Activated B cell treated with CpG ODN at 0.5 μM for 24 hours (primary cell): Measurements from ENCODE around the gene RHOBTB3. TPM values are rescaled to one million over a fixed set of nuclear protein-coding genes. Genes with fewer than 3 reads are reported as not detected.
"Not testable (repeated sequence)": the region's sequence is repeated elsewhere in the genome, so short reads cannot be mapped to it uniquely, and the experiment has no call there.

ENCODE experiments used
- ATAC-seq: fragments of 200-7000 bp; cut with Tn5 transposase; one replicate; pipeline ENCODE4 v1.10.0; 2021; ENCODE audit warnings: low read depth, mild to moderate bottlenecking, moderate library complexity
- CTCF ChIA-PET: fragments of 350-600 bp; sonication (Branson Sonifier 250); formaldehyde crosslinking; loops from one replicate; lab custom pipeline; 2021; ENCODE audit warnings: antibody characterized with exemption; lab: Charles Lee
- POLR2A ChIA-PET: fragments of 350-600 bp; sonication (Branson Sonifier 250); formaldehyde crosslinking; loops from one replicate; lab custom pipeline; 2021; ENCODE audit warnings: antibody characterized with exemption; lab: Charles Lee
- DNase-seq: peaks from one replicate; pipeline ENCODE4 v3.0.0; 2022
- H3K27ac Mint-ChIP-seq: one replicate; pipeline ENCODE4 v1.8.0; 2020; ENCODE audit warnings: mixed read lengths
- H3K27me3 Mint-ChIP-seq: one replicate; pipeline ENCODE4 v1.8.0; 2021; ENCODE audit warnings: mixed read lengths
- H3K36me3 Mint-ChIP-seq: one replicate; pipeline ENCODE4 v1.8.0; 2021; ENCODE audit warnings: low read depth, mixed read lengths
- H3K4me1 Mint-ChIP-seq: one replicate; pipeline ENCODE4 v1.8.0; 2021; ENCODE audit warnings: mixed read lengths
- H3K4me3 Mint-ChIP-seq: one replicate; pipeline ENCODE4 v1.8.0; 2020; ENCODE audit warnings: mild to moderate bottlenecking, mixed read lengths
- H3K9me3 Mint-ChIP-seq: one replicate; pipeline ENCODE4 v1.8.0; 2020; ENCODE audit warnings: mixed read lengths
- intact Hi-C: fragments of 100-400 bp; cut with micrococcal nuclease; formaldehyde crosslinking; loops from one replicate; pipeline ENCODE4 v1.15.1; 2024
- total RNA-seq: library from RNA; stranded (reverse); gene quantifications from 2 replicates; pipeline ENCODE4 v1.2.3, GENCODE V29; 2022
- TF ChIP-seq, protein P1 (sequence below): fragments of 200-600 bp; IDR thresholded peaks from one replicate; pipeline ENCODE4 v1.8.0; 2022; ENCODE audit warnings: antibody characterized with exemption, mild to moderate bottlenecking

RHOBTB3 gene
- total RNA-seq, 1 donor from 2014 or later, result 3.3 TPM

DNA sequence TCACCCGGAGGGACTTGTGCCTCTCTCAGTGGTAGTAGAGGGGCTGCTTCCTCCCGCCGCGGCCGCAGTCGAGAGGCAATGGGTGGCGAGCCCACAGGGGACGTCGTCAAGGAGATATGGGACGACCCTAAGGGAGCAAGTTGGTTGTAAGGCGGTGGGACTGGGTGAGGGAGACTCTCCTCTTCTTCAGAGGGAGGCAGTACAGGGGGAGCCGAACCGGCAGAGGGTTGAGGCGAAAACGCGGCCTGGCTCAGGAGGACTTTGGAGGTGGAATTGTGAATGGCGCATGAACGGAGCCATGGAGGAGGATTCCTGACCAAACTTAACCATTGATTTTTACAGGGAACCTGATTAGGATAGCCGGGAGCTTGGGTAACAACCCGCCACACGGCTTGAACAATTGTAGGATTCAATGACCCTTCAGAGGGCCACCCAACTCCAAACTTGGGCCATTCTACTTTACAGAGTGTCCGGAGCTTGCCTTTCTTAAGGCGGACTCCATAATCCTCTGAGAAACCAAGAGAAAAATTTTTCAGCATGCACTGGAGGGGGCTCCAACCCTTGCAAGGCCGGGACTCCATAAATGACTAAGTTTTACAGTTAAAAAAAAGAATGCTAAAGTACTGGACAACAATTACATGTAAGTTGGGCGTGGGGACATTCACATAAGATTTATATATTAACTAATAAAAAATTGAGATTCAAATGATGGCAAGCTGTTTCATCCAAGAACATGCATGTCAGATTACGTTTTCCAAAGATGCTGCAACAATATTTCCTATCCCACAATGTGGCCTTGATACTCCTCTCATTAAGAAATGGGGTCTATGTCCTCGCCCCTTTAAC lies 19.4 kb upstream of the RHOBTB3 start:
- TF ChIP-seq, protein P1, sequence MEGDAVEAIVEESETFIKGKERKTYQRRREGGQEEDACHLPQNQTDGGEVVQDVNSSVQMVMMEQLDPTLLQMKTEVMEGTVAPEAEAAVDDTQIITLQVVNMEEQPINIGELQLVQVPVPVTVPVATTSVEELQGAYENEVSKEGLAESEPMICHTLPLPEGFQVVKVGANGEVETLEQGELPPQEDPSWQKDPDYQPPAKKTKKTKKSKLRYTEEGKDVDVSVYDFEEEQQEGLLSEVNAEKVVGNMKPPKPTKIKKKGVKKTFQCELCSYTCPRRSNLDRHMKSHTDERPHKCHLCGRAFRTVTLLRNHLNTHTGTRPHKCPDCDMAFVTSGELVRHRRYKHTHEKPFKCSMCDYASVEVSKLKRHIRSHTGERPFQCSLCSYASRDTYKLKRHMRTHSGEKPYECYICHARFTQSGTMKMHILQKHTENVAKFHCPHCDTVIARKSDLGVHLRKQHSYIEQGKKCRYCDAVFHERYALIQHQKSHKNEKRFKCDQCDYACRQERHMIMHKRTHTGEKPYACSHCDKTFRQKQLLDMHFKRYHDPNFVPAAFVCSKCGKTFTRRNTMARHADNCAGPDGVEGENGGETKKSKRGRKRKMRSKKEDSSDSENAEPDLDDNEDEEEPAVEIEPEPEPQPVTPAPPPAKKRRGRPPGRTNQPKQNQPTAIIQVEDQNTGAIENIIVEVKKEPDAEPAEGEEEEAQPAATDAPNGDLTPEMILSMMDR, result no peak
- intact Hi-C loops, result no loop called here
- no peak overlapping the region for H3K27ac Mint-ChIP-seq

DNA sequence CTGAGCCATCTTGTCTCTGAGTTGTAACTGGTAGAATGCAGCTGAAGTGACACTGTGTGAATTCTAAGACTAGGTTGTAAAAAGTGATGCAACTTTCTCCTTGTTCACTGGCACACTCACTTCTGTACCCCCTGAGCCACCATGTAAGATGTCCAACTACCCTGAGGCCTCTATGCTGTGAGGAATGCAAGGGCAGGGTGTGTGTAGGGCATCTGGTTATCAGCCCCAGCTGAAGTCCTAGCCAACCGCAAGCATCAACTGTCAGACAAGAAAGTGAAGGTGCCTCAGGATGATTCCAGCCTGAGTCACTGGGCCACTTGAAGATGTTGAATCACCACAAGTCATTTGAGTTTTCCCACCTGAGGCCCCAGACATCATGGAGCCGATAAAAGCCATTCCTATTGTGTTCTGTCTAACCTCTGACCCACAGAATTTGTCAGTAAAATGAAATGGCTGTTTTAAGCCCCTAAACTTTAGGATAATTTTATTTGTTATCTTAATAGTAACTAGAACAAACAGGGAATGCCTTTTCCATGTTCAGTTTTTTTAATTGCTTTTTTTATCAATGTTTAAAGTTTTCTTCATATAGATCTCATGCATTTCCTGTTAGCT lies 18.7 kb upstream of the RHOBTB3 start:
- Mint-ChIP-seq H3K4me3 (no peak overlapping the region), H3K9me3 (no peaks in the 10 kb centered on the region), H3K27ac (no peak overlapping the region), H3K36me3 (no peaks in the 10 kb centered on the region), H3K27me3 (no peaks in the 10 kb centered on the region), H3K4me1 (no peaks in the 10 kb centered on the region)
- CTCF ChIA-PET, result no interaction called here
- POLR2A ChIA-PET, result no interaction called here
- ATAC-seq (no peak), DNase-seq (no peak)
- TF ChIP-seq, protein P1, result no peak
- intact Hi-C loops, result no loop called here

More for the DNA sequence above, 19.4 kb upstream of the RHOBTB3 start:
- no peaks in the 10 kb centered on the region for H3K4me1 Mint-ChIP-seq
- H3K36me3 Mint-ChIP-seq, result no peaks in the 10 kb centered on the region
- DNase-seq, result no peak
- no peaks in the 10 kb centered on the region for H3K27me3 Mint-ChIP-seq
- ChIA-PET POLR2A (no interaction called here), CTCF (no interaction called here)
- H3K9me3 Mint-ChIP-seq, result no peaks in the 10 kb centered on the region
- no peak for ATAC-seq
- H3K4me3 Mint-ChIP-seq, result no peak overlapping the region

DNA sequence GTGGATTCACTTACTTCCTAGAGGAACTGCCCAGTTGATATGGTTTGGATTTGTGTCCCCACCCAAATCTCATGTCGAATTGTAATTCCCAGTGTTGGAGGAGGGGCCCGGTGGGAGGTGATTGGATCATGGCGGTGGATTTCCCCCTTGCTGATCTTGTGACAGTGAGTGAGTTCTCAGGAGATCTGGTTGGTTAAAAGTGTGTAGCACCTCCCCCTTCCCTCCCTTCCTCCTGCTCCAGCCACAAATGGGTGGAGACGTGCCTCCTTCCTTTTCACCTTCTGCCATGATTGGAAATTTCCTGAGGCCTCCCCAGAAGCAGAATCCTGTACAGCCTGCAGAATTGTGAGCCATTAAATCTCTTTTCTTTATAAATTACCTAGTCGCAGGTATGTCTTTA lies 17.9 kb upstream of the RHOBTB3 start:
- H3K4me1 Mint-ChIP-seq, H3K4me3 Mint-ChIP-seq, H3K27me3 Mint-ChIP-seq, H3K27ac Mint-ChIP-seq, DNase-seq, intact Hi-C loops, CTCF ChIA-PET, H3K9me3 Mint-ChIP-seq, ATAC-seq, H3K36me3 Mint-ChIP-seq, POLR2A ChIA-PET: not testable (repeated sequence)

DNA sequence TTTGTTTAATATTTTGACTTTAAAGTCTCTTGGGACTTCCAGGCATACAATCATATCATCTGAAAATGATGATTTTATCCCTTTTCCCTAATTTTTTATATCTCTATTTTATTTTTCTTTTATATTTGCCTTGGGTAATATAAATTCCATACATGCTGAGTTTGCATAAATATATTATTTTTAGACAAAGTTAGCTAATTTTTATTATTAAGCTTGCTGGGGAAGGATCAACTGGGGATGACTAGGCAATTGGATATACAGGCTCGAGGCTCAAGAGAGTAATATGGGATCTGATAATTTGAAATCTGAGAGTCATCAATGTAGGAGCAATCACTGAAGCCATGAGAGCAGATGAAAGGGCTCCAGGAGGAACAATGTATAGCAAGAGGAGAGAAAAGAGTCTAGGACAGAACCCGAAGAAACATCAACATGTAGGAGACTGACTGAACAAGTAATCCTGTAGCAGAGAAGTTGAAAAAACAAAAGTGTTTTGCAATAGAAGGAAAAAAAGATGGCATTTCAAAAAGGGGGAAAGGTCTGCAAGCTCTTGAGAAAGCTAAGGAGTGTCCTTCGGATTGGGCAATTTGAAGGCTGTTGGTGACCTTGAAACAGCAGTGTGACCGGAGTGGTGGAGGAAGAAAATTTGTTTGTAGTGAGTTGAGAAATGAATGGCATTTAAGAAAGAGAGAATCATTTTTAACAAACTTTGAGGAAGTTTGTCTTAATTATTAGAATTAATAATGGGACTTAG lies 17.0 kb upstream of the RHOBTB3 start:
- Mint-ChIP-seq H3K4me3 (no peak overlapping the region), H3K36me3 (no peaks in the 10 kb centered on the region), H3K27me3 (no peaks in the 10 kb centered on the region), H3K9me3 (no peaks in the 10 kb centered on the region), H3K4me1 (no peaks in the 10 kb centered on the region), H3K27ac (no peak overlapping the region)
- ChIA-PET CTCF (interaction anchor here (0.8 kb wide), 1 partner anchor 50 kb away, joined by 3 read pairs; no protein-coding TSS in a partner anchor), POLR2A (interaction anchor here (0.8 kb wide), 1 partner anchor 1720 kb away, joined by 7 read pairs; no protein-coding TSS in a partner anchor)
- intact Hi-C loops, result no loop called here
- ATAC-seq, result no peak
- DNase-seq, result no peak
- TF ChIP-seq, protein P1, result no peak

DNA sequence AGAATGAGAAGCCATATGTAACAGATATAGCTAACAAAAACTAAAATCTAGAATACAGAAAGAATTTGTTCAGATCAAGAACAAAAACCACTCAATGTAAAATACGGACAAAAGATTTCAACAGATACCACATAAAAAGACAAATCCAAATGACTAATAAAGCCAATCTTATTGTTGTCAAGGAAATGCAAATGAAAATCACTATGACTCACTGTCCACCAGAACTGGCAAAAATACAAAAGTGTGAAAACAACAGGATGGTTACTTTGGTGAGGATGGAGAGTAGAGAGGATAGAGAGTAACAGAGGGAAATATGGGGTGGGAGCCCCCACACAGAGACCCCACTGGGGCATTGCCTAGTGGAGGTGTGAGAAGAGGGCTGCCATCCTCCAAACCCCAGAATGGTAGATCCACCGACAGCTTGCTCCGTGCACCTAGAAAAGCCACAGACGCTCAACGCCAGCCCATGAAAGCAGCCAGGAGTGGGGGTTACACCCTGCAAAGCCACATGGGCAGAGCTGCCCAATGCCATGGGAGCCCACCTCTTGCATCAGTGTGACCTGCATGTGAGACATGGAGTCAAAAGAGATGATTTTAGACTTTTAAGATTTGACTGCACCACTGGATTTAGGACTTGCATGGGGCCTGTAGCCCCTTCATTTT lies 15.2 kb upstream of the RHOBTB3 start:
- Mint-ChIP-seq H3K4me1 (no peaks in the 10 kb centered on the region), H3K4me3 (no peak overlapping the region), H3K9me3 (no peaks in the 10 kb centered on the region), H3K36me3 (no peaks in the 10 kb centered on the region), H3K27ac (no peak overlapping the region), H3K27me3 (no peaks in the 10 kb centered on the region)
- ChIA-PET POLR2A (no interaction called here), CTCF (no interaction called here)
- no peak for DNase-seq
- intact Hi-C loops, result no loop called here
- ATAC-seq, result no peak
- TF ChIP-seq, protein P1, result no peak
